A549 (cell line): ENCODE results near the gene FGR. TPM values are rescaled to one million over a fixed set of nuclear protein-coding genes. Genes with fewer than 3 reads are reported as not detected.

Source experiments
- ATAC-seq, 2 experiments: fragments of 200-7000 bp in 1 of 2; fragments of >200 bp in 1 of 2; cut with Nextera tagmentation in 1 of 2; cut with Tn5 transposase in 1 of 2; 3 replicates each; pipeline versions ENCODE4 v1.8.0 to v1.9.1; 2018 to 2020; ENCODE audit warnings: mild to moderate bottlenecking in 1 of 2, moderate library complexity in 1 of 2
- CTCF ChIA-PET: fragments of 300-600 bp; sonication (Branson Sonifier 250); formaldehyde crosslinking; extraction: SDS; loops from one replicate; lab custom pipeline; 2021; ENCODE audit warnings: antibody characterized with exemption, inconsistent platforms; lab: Yijun Ruan, JAX
- POLR2A ChIA-PET: fragments of 350-600 bp; formaldehyde crosslinking; extraction: SDS; loops from one replicate; lab custom pipeline; 2021; ENCODE audit warnings: antibody characterized with exemption, inconsistent platforms; lab: Yijun Ruan, JAX
- DNase-seq, 2 experiments: peaks; one replicate each; pipeline versions ENCODE4 v3.0.0 to v3.0.0-alpha.2; 2011 to 2016; ENCODE audit warnings: low read depth in 1 of 2, low spot score in 1 of 2
- FAIRE-seq: peaks from 2 replicates; lab custom pipeline; 2011; peaks lifted over from hg19 to GRCh38; lab: Jason Lieb, UNC
- H3K27ac ChIP-seq, 2 experiments: fragments of >200 bp; sonication (Bioruptor Twin); formaldehyde crosslinking; 3 replicates each; pipeline ENCODE4 v1.5.1; 2016 to 2017
- H3K4me1 ChIP-seq: fragments of >200 bp; sonication (Bioruptor Twin); formaldehyde crosslinking; 3 replicates; pipeline ENCODE4 v1.6.1; 2016
- H3K4me2 ChIP-seq: fragments of >200 bp; sonication (Bioruptor Twin); formaldehyde crosslinking; 3 replicates; pipeline ENCODE4 v1.6.1; 2016
- H3K4me3 ChIP-seq: fragments of >200 bp; sonication (Bioruptor Twin); formaldehyde crosslinking; 3 replicates; pipeline ENCODE4 v1.5.1; 2016
- H3K9me3 ChIP-seq: fragments of >200 bp; sonication (Bioruptor Twin); formaldehyde crosslinking; 3 replicates; pipeline ENCODE4 v1.6.1; 2016
- CBX2 ChIP-seq: fragments of 200-600 bp; sonication (generic); IDR thresholded peaks from 2 replicates; pipeline ENCODE4 v1.6.1; 2016; ENCODE audit warnings: low read depth, mild to moderate bottlenecking, borderline replicate concordance
- CBX8 ChIP-seq: fragments of 200-600 bp; sonication (generic); IDR thresholded peaks from 2 replicates; pipeline ENCODE4 v1.6.1; 2016
- FOSB ChIP-seq: fragments of 250-450 bp; sonication (Bioruptor Pico); IDR thresholded peaks from 2 replicates; pipeline ENCODE4 v1.5.0; 2020; ENCODE audit warnings: mild to moderate bottlenecking, moderate library complexity
- FOSL2 ChIP-seq, 2 experiments: fragments of 450-650 bp in 1 of 2; fragments of >200 bp in 1 of 2; sonication (Bioruptor Twin) in 1 of 2; formaldehyde crosslinking; IDR thresholded peaks; 2 replicates each; pipeline versions ENCODE4 v1.5.0 to v1.6.1; 2016 to 2020; ENCODE audit warnings: mild to moderate bottlenecking in 1 of 2, moderate library complexity in 1 of 2
- HOXA7 ChIP-seq: fragments of 250-450 bp; sonication (Bioruptor Pico); IDR thresholded peaks from 2 replicates; pipeline ENCODE4 v1.5.0; 2020; ENCODE audit warnings: mild to moderate bottlenecking, moderate library complexity
- KDM1A ChIP-seq: fragments of 200-600 bp; sonication (generic); IDR thresholded peaks from 2 replicates; pipeline ENCODE4 v1.6.1; 2016; ENCODE audit warnings: low read depth, mild to moderate bottlenecking
- NFE2L2 ChIP-seq: fragments of 150-350 bp; conservative IDR thresholded peaks from 2 replicates; pipeline ENCODE4 v1.6.1; 2014; ENCODE audit warnings: low read length
- NPAS2 ChIP-seq: fragments of 250-450 bp; sonication (Bioruptor Pico); IDR thresholded peaks from 2 replicates; pipeline ENCODE4 v1.8.0; 2022; ENCODE audit warnings: mild to moderate bottlenecking, moderate library complexity, borderline replicate concordance
- PHF8 ChIP-seq: fragments of 200-600 bp; sonication (generic); IDR thresholded peaks from 2 replicates; pipeline ENCODE4 v1.6.1; 2016; ENCODE audit warnings: low read depth, mild to moderate bottlenecking, antibody characterized with exemption, moderate library complexity, borderline replicate concordance
- POLR2A ChIP-seq: IDR thresholded peaks from 2 replicates; pipeline ENCODE4 v1.6.1; 2012; ENCODE audit warnings: mild to moderate bottlenecking, low read length
- REST ChIP-seq: fragments of 200-600 bp; sonication (generic); IDR thresholded peaks from 2 replicates; pipeline ENCODE4 v1.6.1; 2016; ENCODE audit warnings: antibody characterized with exemption, mild to moderate bottlenecking, moderate library complexity
- ZC3H11A ChIP-seq: fragments of 450-650 bp; IDR thresholded peaks from 2 replicates; pipeline ENCODE4 v1.6.1; 2014; ENCODE audit warnings: antibody characterized with exemption, mild to moderate bottlenecking
- ZFP36 ChIP-seq: fragments of 450-650 bp; IDR thresholded peaks from 2 replicates; pipeline ENCODE4 v1.6.1; 2014; ENCODE audit warnings: borderline replicate concordance; ENCODE audit not compliant: partially characterized antibody
- WGBS: methylation state at CpG from one replicate; pipeline ENCODE4 v1.1.6; 2017; ENCODE audit errors: missing lambda C conversion rate; 5-methylcytosine and 5-hydroxymethylcytosine counted together
- polyA plus RNA-seq, 4 experiments: library from polyadenylated mRNA; depleted of rRNA in 3 of 4; stranded (reverse); fragments of >200 nt; fragmentation: RNase III in 1 of 4; extraction: RNeasy Plus Mini Kit Qiagen cat#74134 plus additional on column Dnase treatment in 1 of 4; gene quantifications; 2 replicates in 3 of 4; 3 replicates in 1 of 4; pipeline ENCODE4 v1.2.3, GENCODE V29; 2011 to 2017
- TF ChIP-seq, protein P1 (sequence below): IDR thresholded peaks from 2 replicates; pipeline ENCODE4 v1.6.1; 2012; ENCODE audit warnings: low read depth, borderline replicate concordance
- TF ChIP-seq, protein P2 (sequence below): fragments of 250-450 bp; sonication (Bioruptor Pico); IDR thresholded peaks from 2 replicates; pipeline ENCODE4 v1.5.0; 2020; ENCODE audit warnings: low read depth, mild to moderate bottlenecking, moderate library complexity
- TF ChIP-seq, protein P3 (sequence below): fragments of >200 bp; sonication (Bioruptor Twin); formaldehyde crosslinking; IDR thresholded peaks from 3 replicates; pipeline ENCODE4 v1.5.1; 2016
- TF ChIP-seq, protein P4 (sequence below): fragments of 150-350 bp; IDR thresholded peaks from 2 replicates; pipeline ENCODE4 v1.6.1; 2014; ENCODE audit warnings: low read depth, mild to moderate bottlenecking, low read length

Gene FGR
- polyA plus RNA-seq, 2 of the 4 experiments (the other 2 are of a cell fraction), result not detected

DNA sequence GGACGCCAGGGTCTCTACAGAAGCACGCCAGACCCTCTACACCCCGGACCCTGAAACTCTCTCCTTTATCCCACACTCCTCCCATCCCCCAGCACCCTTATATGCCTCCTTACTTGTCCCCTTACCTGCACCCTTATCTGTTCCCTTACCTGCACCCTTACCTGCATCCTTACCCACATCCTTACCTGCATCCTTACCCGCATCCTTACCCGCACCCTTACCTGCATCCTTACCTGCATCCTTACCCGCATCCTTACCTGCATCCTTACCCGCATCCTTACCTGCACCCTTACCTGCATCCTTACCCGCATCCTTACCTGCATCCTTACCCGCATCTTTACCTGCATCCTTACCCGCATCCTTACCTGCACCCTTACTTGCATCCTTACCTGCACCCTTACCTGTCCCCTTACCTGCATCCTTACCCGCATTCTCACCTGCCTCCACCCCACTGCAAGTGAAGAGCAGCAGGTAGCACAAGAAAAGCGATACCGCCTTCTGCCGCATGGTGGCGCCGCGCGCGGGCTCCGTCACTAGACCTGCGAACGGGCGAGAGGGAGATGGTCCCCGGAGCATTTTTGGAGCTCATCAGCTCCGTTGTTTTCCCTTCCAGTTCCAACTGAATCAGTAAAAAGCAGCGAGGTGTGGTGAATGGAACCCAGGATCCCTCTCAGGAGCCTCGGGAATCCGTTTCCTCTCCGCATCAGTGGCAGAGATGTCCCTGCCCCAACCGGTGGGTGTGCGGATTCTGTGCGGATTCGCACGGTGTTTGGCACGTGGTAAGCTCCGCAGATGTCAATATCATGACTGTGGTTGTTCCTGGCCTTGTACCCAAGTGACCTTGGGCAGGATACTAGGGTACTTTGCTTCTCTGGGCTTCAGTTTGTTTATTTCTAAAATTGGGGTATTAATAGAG is 34.1 kb upstream of the FGR start (continued):
- TF ChIP-seq REST, result no peak
- TF ChIP-seq FOSL2 (IDR thresholded peaks at IDR 0.05), result no peak
- no peak for TF ChIP-seq FOSL2 (CRISPR knock-in tag; IDR thresholded peaks at IDR 0.05)
- TF ChIP-seq, all 56 proteins: peak for 5

GRCh38 chr1:27668121-27668807 is 33.3 kb upstream of the FGR start:
- no peak for DNase-seq
- H3K4me2 ChIP-seq, result no peak overlapping the region
- H3K27ac ChIP-seq, result no peak overlapping the region
- H3K4me3 ChIP-seq, result no peak overlapping the region
- CTCF ChIA-PET, result interaction anchor here (0.8 to 8.6 kb wide), 11 partner anchors 11 to 112 kb away, joined by 3 to 151 read pairs (median 3); no protein-coding TSS in a partner anchor
- no peak for TF ChIP-seq NFE2L2
- no peak for TF ChIP-seq CBX8
- TF ChIP-seq, protein P1, sequence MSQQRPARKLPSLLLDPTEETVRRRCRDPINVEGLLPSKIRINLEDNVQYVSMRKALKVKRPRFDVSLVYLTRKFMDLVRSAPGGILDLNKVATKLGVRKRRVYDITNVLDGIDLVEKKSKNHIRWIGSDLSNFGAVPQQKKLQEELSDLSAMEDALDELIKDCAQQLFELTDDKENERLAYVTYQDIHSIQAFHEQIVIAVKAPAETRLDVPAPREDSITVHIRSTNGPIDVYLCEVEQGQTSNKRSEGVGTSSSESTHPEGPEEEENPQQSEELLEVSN, result no peak
- no peak for TF ChIP-seq FOSB (CRISPR knock-in tag)
- TF ChIP-seq, protein P2, sequence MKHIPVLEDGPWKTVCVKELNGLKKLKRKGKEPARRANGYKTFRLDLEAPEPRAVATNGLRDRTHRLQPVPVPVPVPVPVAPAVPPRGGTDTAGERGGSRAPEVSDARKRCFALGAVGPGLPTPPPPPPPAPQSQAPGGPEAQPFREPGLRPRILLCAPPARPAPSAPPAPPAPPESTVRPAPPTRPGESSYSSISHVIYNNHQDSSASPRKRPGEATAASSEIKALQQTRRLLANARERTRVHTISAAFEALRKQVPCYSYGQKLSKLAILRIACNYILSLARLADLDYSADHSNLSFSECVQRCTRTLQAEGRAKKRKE (CRISPR knock-in tag), result no peak
- TF ChIP-seq, protein P3, sequence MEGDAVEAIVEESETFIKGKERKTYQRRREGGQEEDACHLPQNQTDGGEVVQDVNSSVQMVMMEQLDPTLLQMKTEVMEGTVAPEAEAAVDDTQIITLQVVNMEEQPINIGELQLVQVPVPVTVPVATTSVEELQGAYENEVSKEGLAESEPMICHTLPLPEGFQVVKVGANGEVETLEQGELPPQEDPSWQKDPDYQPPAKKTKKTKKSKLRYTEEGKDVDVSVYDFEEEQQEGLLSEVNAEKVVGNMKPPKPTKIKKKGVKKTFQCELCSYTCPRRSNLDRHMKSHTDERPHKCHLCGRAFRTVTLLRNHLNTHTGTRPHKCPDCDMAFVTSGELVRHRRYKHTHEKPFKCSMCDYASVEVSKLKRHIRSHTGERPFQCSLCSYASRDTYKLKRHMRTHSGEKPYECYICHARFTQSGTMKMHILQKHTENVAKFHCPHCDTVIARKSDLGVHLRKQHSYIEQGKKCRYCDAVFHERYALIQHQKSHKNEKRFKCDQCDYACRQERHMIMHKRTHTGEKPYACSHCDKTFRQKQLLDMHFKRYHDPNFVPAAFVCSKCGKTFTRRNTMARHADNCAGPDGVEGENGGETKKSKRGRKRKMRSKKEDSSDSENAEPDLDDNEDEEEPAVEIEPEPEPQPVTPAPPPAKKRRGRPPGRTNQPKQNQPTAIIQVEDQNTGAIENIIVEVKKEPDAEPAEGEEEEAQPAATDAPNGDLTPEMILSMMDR, result no peak
- TF ChIP-seq HOXA7 (CRISPR knock-in tag), result no peak
- no peak for TF ChIP-seq NPAS2 (CRISPR knock-in tag)
- POLR2A ChIA-PET, result no interaction called here
- H3K4me1 ChIP-seq, result peaks cover 22% of the 10 kb centered on the region; the same call in 1 of the 3 replicates
- WGBS, result 88% methylated on average over 30 of the region's 42 CpGs
- H3K9me3 ChIP-seq, result no peaks in the 10 kb centered on the region
- no peak for ATAC-seq
- no peak for FAIRE-seq

GRCh38 chr1:27666791-27667254 is 31.8 kb upstream of the FGR start:
- WGBS, result 62% methylated on average over 4 of the region's 6 CpGs
- Histone ChIP-seq H3K9me3 (no peaks in the 10 kb centered on the region), H3K4me1 (peaks cover 14% of the 10 kb centered on the region; the same call in 1 of the 3 replicates), H3K27ac (no peak overlapping the region), H3K4me2 (no peak overlapping the region), H3K4me3 (no peak overlapping the region)
- TF ChIP-seq CBX8 (no peak), CBX2 (no peak), FOSB (CRISPR knock-in tag) (no peak), POLR2A (no peak), KDM1A (no peak), ZFP36 (no peak), ZC3H11A (no peak), PHF8 (no peak)
- TF ChIP-seq, protein P4, sequence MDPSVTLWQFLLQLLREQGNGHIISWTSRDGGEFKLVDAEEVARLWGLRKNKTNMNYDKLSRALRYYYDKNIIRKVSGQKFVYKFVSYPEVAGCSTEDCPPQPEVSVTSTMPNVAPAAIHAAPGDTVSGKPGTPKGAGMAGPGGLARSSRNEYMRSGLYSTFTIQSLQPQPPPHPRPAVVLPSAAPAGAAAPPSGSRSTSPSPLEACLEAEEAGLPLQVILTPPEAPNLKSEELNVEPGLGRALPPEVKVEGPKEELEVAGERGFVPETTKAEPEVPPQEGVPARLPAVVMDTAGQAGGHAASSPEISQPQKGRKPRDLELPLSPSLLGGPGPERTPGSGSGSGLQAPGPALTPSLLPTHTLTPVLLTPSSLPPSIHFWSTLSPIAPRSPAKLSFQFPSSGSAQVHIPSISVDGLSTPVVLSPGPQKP, result no peak
- TF ChIP-seq, protein P3, result no peak
- no peak for ATAC-seq
- FAIRE-seq, result no peak
- ChIA-PET POLR2A (no interaction called here), CTCF (interaction anchor here (1.1 to 8.6 kb wide), 6 partner anchors 11 to 110 kb away, joined by 3 to 151 read pairs (median 4); no protein-coding TSS in a partner anchor)
- no peak for DNase-seq
